Lung (tissue), 12 donors: Measurements from ENCODE around the gene TNS3. TPM values are rescaled to one million over a fixed set of nuclear protein-coding genes. Genes with fewer than 3 reads are reported as not detected.

ENCODE experiments used
- ATAC-seq: fragments of 200-7000 bp; cut with Tn5 transposase; one replicate; pipeline ENCODE4 v1.9.1; 2020; ENCODE audit warnings: moderate number of reproducible peaks; ENCODE audit not compliant: insufficient read depth, low FRiP score
- DNase-seq, 3 donors: peaks; one replicate each; pipeline ENCODE4 v3.0.0-alpha.2; 2013 to 2017
- H3K27ac ChIP-seq, 2 donors: one replicate each; pipeline ENCODE4 v1.5.1; 2013; ENCODE audit warnings: mild to moderate bottlenecking in 2 of 2, moderate library complexity in 2 of 2, control low read depth in 1 of 2, inconsistent platforms in 1 of 2, low read depth in 1 of 2, low read length in 1 of 2
- H3K27me3 ChIP-seq, 3 donors: one replicate each; pipeline ENCODE4 v1.5.1; 2013; ENCODE audit warnings: low read length in 2 of 3; ENCODE audit not compliant: control insufficient read depth in 3 of 3, insufficient read depth in 3 of 3
- H3K36me3 ChIP-seq, 4 donors: one replicate each; pipeline ENCODE4 v1.5.1; 2013; ENCODE audit warnings: low read length in 4 of 4, mild to moderate bottlenecking in 1 of 4, moderate library complexity in 1 of 4; ENCODE audit not compliant: control insufficient read depth in 4 of 4, insufficient read depth in 4 of 4
- H3K4me1 ChIP-seq, 5 donors: one replicate each; pipeline ENCODE4 v1.5.1; 2013; ENCODE audit warnings: low read length in 5 of 5, mild to moderate bottlenecking in 2 of 5, moderate library complexity in 1 of 5; ENCODE audit not compliant: control insufficient read depth in 5 of 5, insufficient read depth in 5 of 5
- H3K4me3 ChIP-seq: one replicate; pipeline ENCODE4 v1.5.1; 2013; ENCODE audit warnings: mild to moderate bottlenecking, control low read depth, moderate library complexity
- H3K9ac ChIP-seq, 2 donors: one replicate each; pipeline ENCODE4 v1.5.1; 2013; ENCODE audit warnings: low read length in 2 of 2, control low read depth in 1 of 2; ENCODE audit not compliant: insufficient read depth in 1 of 2
- H3K9me3 ChIP-seq, 4 donors: one replicate each; pipeline ENCODE4 v1.5.1; 2013; ENCODE audit warnings: low read length in 3 of 4, mild to moderate bottlenecking in 1 of 4, moderate library complexity in 1 of 4; ENCODE audit not compliant: control insufficient read depth in 4 of 4, insufficient read depth in 3 of 4
- CTCF ChIP-seq: IDR thresholded peaks from 2 replicates; pipeline ENCODE4 v1.5.1; 2012; ENCODE audit warnings: mild to moderate bottlenecking; ENCODE audit errors: control extremely low read depth, extremely low read depth
- WGBS, 2 donors: extraction: QIAGEN DNeasy Blood & Tissue Kit; methylation state at CpG; one replicate each; pipeline ENCODE4 v1.1.7; 2013; 5-methylcytosine and 5-hydroxymethylcytosine counted together
- polyA plus RNA-seq, 2 donors: library from polyadenylated mRNA; stranded (reverse); fragments of 200-250 nt; gene quantifications; one replicate each; pipeline ENCODE4 v1.2.1, GENCODE V29; 2013
- total RNA-seq, 2 donors: library from RNA; depleted of rRNA in 1 of 2; stranded (reverse); fragments of >200 nt in 1 of 2; gene quantifications; one replicate each; pipeline ENCODE4 v1.2.1, GENCODE V29; 2014 to 2021
- donor health status: control.
- donor health status: control.
- donor health status: Bipolar disorder and iron deficiency.
- donor health status: healthy.
- donor health status: DM: yes; HTN: yes; CAD: no.

Gene TNS3
- total and polyA plus RNA-seq, 4 donors, result 23.8 to 140 (median 85.7) TPM

- Histone ChIP-seq H3K36me3 (no peaks in the 10 kb centered on the region), H3K4me3 (no peak overlapping the region), H3K4me1 (peaks cover 0 to 9% (median 2%) of the 10 kb centered on the region in 5 donors), H3K9ac (no peak overlapping the region), H3K27ac (no peak overlapping the region), H3K27me3 (no peaks in the 10 kb centered on the region), H3K9me3 (no peaks in the 10 kb centered on the region)
- WGBS, 2 donors, result 58 to 73% methylated on average over 2 of the region's 2 CpGs
- ATAC-seq (no peak), DNase-seq (no peak)
- TF ChIP-seq CTCF, result no peak
Observed at GRCh38 chr7:47249361-47249760, 332.6 kb downstream of the TNS3 start.

- no peaks in the 10 kb centered on the region for H3K27me3 ChIP-seq
- DNase-seq (no peak), ATAC-seq (no peak)
- H3K27ac ChIP-seq, result no peak overlapping the region
- no peaks in the 10 kb centered on the region for H3K9me3 ChIP-seq
- no peak for TF ChIP-seq CTCF
- whole genome bisulfite sequencing, 2 donors, result 82 to 90% methylated on average over 3 of the region's 3 CpGs
- H3K9ac ChIP-seq, result no peak overlapping the region
- no peak overlapping the region for H3K4me3 ChIP-seq
- peaks cover 0 to 6% (median 2%) of the 10 kb centered on the region in 5 donors for H3K4me1 ChIP-seq
- no peaks in the 10 kb centered on the region for H3K36me3 ChIP-seq
Observed at GRCh38 chr7:47248797-47249196, 333.1 kb downstream of the TNS3 start.

- Histone ChIP-seq H3K4me1 (peaks cover 0 to 2% (median 0%) of the 10 kb centered on the region in 5 donors), H3K9ac (no peak overlapping the region), H3K27ac (no peak overlapping the region), H3K9me3 (no peaks in the 10 kb centered on the region), H3K27me3 (no peaks in the 10 kb centered on the region), H3K4me3 (no peak overlapping the region), H3K36me3 (no peaks in the 10 kb centered on the region)
- no peak for TF ChIP-seq CTCF
- no peak for DNase-seq
- 74% methylated on average over 5 of the region's 5 CpGs for WGBS, 2 donors
- no peak for ATAC-seq
Observed at GRCh38 chr7:47247132-47247531, 334.8 kb downstream of the TNS3 start.

GRCh38 chr7:47244692-47245091 is 337.2 kb downstream of the TNS3 start:
- Histone ChIP-seq H3K9ac (no peak overlapping the region), H3K9me3 (no peaks in the 10 kb centered on the region), H3K36me3 (no peaks in the 10 kb centered on the region), H3K4me1 (peaks cover 0 to 2% (median 0%) of the 10 kb centered on the region in 5 donors), H3K4me3 (no peak overlapping the region), H3K27ac (no peak overlapping the region), H3K27me3 (no peaks in the 10 kb centered on the region)
- ATAC-seq (no peak), DNase-seq (no peak)
- no peak for TF ChIP-seq CTCF
